ENCODE data around the gene OR4D2. TPM values are rescaled to one million over a fixed set of nuclear protein-coding genes. Genes with fewer than 3 reads are reported as not detected.

OR4D2 gene
- total and polyA plus RNA-seq, 2 of the 13 experiments (the other 11 are each of a cell fraction or from before 2014, with no cell fraction given) = not detected

DNA sequence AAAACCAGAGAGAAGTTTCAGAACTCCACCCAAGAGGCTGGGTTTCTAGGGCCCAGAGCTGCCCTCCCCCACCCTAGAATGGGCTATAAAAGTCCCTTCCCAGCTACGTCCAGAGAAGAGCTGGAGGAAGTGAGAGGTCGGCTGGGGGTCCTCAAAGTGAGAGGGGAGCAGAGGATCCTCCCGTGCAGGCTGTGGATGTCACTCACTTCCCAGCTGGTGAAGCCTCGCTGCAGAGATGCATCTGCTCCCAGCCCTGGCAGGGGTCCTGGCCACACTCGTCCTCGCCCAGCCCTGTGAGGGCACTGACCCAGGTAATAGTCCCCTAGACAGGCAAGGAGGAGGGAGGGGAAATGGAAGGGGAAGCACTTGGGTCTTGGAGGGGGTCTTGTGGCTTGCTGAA lies 25.8 kb downstream of the OR4D2 start, which contains the start of gene EPX:
TSS of gene EPX (plus strand) at position 115 of the 400 bp plus-strand sequence. CDS start at position 236, 121 bp downstream.
- no peak for DNase-seq (ENCODE audit: low spot score)
- Histone ChIP-seq H3K4me2 (ENCODE audit: low read depth, low read length) (no peak within 1 kb of the TSS), H3K4me3 (replicated peaks in 1 of 3; ENCODE audit: insufficient read depth in 1 of 3, low read depth in 2 of 3, low read length in 3 of 3) (no peak within 1 kb of the TSS), H3K79me2 (ENCODE audit: insufficient read depth, low read length) (no peaks in the 10 kb centered on the region), H3K9ac (ENCODE audit: insufficient read depth, low read depth, low read length) (no peak within 1 kb of the TSS), H4K20me1 (ENCODE audit: insufficient read depth, low read length) (no peaks in the 10 kb centered on the region), H2AFZ (ENCODE audit: low read length) (no peak within 1 kb of the TSS), H3K27ac (ENCODE audit: extremely low read length, insufficient read depth, low read length) (no peak within 1 kb of the TSS), H3K4me1 (ENCODE audit: insufficient read depth, low read length) (no peaks in the 10 kb centered on the region), H3K27me3 (ENCODE audit: control insufficient read depth in 1 of 2, insufficient read depth in 2 of 2, low read length in 2 of 2) (peaks cover 3 to 68% of the 10 kb centered on the region in 2 experiments; a peak in 4 of 5 replicates), H3K9me3 (ENCODE audit: low read length) (no peaks in the 10 kb centered on the region), H3K36me3 (replicated peaks in 1 of 2; ENCODE audit: control insufficient read depth in 1 of 2, insufficient read depth in 2 of 2, low read length in 2 of 2) (no peaks in the 10 kb centered on the region)
- no TSS peak for BruUV-seq (replicated peaks)
- 11% methylated on average over 5 of the region's 6 CpGs for WGBS (ENCODE audit: low lambda C conversion rate)
- ChIA-PET POLR2A (no interaction called here), CTCF (ENCODE audit: low intra/inter-chr PET ratio, low total read pairs) (no interaction called here)
- in situ Hi-C loops (cut with HindIII; ENCODE audit: extremely low pct_ligation_motif_present, low pct_unique_long_range_greater_than_20kb) = no loop called here
- FAIRE-seq = no peak
- no peak for ATAC-seq
- TF ChIP-seq ZFP36 (IDR thresholded peaks at IDR 0.05; ENCODE audit: borderline replicate concordance, low read depth, low read length, partially characterized antibody) (no peak), ZFP90 (CRISPR knock-in tag; IDR thresholded peaks at IDR 0.05; ENCODE audit: borderline replicate concordance) (no peak)
- intact Hi-C loops (cut with micrococcal nuclease; ENCODE audit: unreplicated experiment) = no loop called here

- no peak for TF ChIP-seq SMAD9 (CRISPR knock-in tag; IDR thresholded peaks at IDR 0.05)
- no peak for TF ChIP-seq ZNF432 (CRISPR knock-in tag; IDR thresholded peaks at IDR 0.05; ENCODE audit: borderline replicate concordance)
- TF ChIP-seq, protein P1, sequence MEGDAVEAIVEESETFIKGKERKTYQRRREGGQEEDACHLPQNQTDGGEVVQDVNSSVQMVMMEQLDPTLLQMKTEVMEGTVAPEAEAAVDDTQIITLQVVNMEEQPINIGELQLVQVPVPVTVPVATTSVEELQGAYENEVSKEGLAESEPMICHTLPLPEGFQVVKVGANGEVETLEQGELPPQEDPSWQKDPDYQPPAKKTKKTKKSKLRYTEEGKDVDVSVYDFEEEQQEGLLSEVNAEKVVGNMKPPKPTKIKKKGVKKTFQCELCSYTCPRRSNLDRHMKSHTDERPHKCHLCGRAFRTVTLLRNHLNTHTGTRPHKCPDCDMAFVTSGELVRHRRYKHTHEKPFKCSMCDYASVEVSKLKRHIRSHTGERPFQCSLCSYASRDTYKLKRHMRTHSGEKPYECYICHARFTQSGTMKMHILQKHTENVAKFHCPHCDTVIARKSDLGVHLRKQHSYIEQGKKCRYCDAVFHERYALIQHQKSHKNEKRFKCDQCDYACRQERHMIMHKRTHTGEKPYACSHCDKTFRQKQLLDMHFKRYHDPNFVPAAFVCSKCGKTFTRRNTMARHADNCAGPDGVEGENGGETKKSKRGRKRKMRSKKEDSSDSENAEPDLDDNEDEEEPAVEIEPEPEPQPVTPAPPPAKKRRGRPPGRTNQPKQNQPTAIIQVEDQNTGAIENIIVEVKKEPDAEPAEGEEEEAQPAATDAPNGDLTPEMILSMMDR (CRISPR knock-in tag; IDR thresholded peaks at IDR 0.05) = peak; percentile 43
- TF ChIP-seq ZBED4 (CRISPR knock-in tag; IDR thresholded peaks at IDR 0.05; ENCODE audit: borderline replicate concordance) = no peak
- ChIA-PET CTCF (ENCODE audit: low intra/inter-chr PET ratio, low total read pairs) (no interaction called here), POLR2A (no interaction called here)
- peak; percentile 15; the same call in 2 of the 3 replicates for ATAC-seq
- in situ Hi-C loops (cut with HindIII; ENCODE audit: extremely low pct_ligation_motif_present, low pct_unique_long_range_greater_than_20kb) = no loop called here
- Histone ChIP-seq H3K27ac (ENCODE audit: extremely low read length, insufficient read depth, low read length) (no peak overlapping the region), H2AFZ (ENCODE audit: low read length) (no peak overlapping the region), H3K36me3 (replicated peaks in 1 of 2; ENCODE audit: control insufficient read depth in 1 of 2, insufficient read depth in 2 of 2, low read length in 2 of 2) (no peaks in the 10 kb centered on the region), H3K4me2 (ENCODE audit: low read depth, low read length) (no peak overlapping the region), H4K20me1 (ENCODE audit: insufficient read depth, low read length) (no peaks in the 10 kb centered on the region), H3K9ac (ENCODE audit: insufficient read depth, low read depth, low read length) (no peak overlapping the region), H3K27me3 (ENCODE audit: control insufficient read depth in 1 of 2, insufficient read depth in 2 of 2, low read length in 2 of 2) (peaks cover 3 to 68% of the 10 kb centered on the region in 2 experiments; a peak in 4 of 5 replicates), H3K9me3 (ENCODE audit: low read length) (no peaks in the 10 kb centered on the region), H3K4me3 (replicated peaks in 1 of 3; ENCODE audit: insufficient read depth in 1 of 3, low read depth in 2 of 3, low read length in 3 of 3) (no peak overlapping the region), H3K79me2 (ENCODE audit: insufficient read depth, low read length) (no peaks in the 10 kb centered on the region), H3K4me1 (ENCODE audit: insufficient read depth, low read length) (no peaks in the 10 kb centered on the region)
- FAIRE-seq = no peak
- DNase-seq (ENCODE audit: low spot score) = no peak
- BruUV-seq (replicated peaks) = no TSS peak
- 59% methylated on average over 18 of the region's 18 CpGs for WGBS (ENCODE audit: low lambda C conversion rate)
- intact Hi-C loops (cut with micrococcal nuclease; ENCODE audit: unreplicated experiment) = no loop called here
Observed at GRCh38 chr17:58193641-58194255, 27.0 kb downstream of the OR4D2 start.

Data from HepG2 (cell line).